ENCODE measurements around the gene FTH1. TPM values are rescaled to one million over a fixed set of nuclear protein-coding genes. Genes with fewer than 3 reads are reported as not detected.

Gene FTH1
- total RNA-seq, 4 donors from 2014 or later, result 3,399 to 5,471 (median 4,336) TPM

DNA sequence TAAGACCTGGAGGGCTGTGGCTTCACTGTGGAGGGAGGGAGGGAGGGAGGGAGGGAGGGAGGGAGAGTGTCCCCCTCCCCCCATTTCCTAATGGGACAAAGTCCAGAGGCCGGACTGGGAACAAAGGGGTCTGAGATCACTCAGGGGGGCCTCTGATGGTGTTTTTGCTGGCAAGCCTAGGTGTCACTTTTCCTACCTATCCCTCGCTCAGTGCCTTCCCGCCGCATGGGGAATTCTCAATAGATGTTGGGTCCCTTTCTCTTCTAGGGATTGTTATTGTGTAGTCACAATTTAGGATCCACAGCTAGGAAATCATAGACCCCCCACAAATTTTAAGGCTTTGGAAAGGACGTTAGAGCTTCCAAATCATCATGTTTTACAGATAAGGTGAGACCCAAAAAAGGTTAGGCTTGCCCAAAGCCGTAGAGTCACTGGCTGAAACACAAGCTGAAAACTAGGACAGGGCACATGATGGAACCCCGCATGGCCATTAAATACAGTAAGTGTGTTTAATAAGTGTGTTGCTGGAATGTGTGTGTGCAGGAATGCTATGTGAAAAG, 4.8 kb upstream of the FTH1 start:
- H3K9me3 ChIP-seq, result no peaks in the 10 kb centered on the region
- no peaks in the 10 kb centered on the region for H3K36me3 ChIP-seq
- peaks cover 16 to 85% (median 18%) of the 10 kb centered on the region in 4 donors for H3K4me1 ChIP-seq
- H3K4me3 ChIP-seq, result peak overlapping the region in 2 of 4 donors; percentile 3 to 4
- DNase-seq, result peak in 1 of 3 donors; percentile 42
- peak overlapping the region; percentile 71 to 100 (median 84) for H3K27ac ChIP-seq
- no peak for TF ChIP-seq CTCF (IDR thresholded peaks at IDR 0.05)
- TF ChIP-seq POLR2A (IDR thresholded peaks at IDR 0.05), result no peak
- no peaks in the 10 kb centered on the region for H3K27me3 ChIP-seq

DNA sequence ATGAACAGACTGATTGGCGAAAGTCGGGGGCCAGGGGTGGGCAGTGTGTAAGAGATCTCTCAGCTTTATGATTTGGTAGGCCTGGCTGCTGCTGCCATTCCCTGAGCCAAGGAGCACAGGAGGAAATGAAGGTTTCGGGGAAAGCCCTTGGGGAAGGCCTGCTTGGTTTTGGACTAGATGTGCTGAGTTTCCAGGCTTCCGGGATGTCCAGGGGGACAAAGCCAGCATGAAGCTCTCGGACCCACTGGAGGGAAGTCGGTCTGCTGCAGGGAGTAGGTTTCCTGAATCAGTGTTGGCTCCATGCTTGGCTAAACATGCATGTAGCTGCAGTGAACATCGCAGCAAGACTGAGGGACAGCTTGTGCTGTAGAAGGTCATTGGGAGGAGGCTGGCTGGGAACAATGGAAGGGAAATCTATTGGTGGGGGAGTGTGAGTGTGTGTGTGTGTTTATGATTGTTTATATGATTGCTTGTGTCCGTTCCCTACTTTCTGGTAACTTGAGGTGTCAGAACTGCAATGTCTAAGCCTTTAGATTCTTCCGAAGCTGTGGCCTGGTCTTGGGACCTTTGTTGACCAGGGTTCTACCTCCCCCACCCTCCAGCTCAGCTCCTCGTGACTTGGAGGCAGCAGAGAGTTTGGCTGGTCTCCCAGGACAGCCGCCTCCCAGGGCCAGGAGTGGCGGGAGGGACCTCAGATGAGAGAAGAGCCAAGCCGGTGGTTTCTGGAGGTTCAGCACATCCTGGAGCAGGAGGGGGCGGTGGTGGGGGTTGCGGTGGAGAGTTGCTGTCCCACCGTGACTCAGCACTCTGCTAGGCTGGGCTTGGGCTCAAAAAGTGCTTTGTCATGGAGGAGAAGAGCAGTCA, 4.0 kb upstream of the FTH1 start:
- TF ChIP-seq CTCF (IDR thresholded peaks at IDR 0.05) (no peak), POLR2A (IDR thresholded peaks at IDR 0.05) (peak in 1 of 2 donors; percentile 31)
- peak; percentile 73 to 94 (median 90) for DNase-seq
- peak overlapping the region; percentile 71 to 100 (median 84) for H3K27ac ChIP-seq
- no peaks in the 10 kb centered on the region for H3K27me3 ChIP-seq
- no peaks in the 10 kb centered on the region for H3K36me3 ChIP-seq
- H3K4me1 ChIP-seq, result peaks cover 16 to 81% (median 18%) of the 10 kb centered on the region in 4 donors
- no peaks in the 10 kb centered on the region for H3K9me3 ChIP-seq
- H3K4me3 ChIP-seq, result peak overlapping the region in 2 of 4 donors; percentile 4 to 13

DNA sequence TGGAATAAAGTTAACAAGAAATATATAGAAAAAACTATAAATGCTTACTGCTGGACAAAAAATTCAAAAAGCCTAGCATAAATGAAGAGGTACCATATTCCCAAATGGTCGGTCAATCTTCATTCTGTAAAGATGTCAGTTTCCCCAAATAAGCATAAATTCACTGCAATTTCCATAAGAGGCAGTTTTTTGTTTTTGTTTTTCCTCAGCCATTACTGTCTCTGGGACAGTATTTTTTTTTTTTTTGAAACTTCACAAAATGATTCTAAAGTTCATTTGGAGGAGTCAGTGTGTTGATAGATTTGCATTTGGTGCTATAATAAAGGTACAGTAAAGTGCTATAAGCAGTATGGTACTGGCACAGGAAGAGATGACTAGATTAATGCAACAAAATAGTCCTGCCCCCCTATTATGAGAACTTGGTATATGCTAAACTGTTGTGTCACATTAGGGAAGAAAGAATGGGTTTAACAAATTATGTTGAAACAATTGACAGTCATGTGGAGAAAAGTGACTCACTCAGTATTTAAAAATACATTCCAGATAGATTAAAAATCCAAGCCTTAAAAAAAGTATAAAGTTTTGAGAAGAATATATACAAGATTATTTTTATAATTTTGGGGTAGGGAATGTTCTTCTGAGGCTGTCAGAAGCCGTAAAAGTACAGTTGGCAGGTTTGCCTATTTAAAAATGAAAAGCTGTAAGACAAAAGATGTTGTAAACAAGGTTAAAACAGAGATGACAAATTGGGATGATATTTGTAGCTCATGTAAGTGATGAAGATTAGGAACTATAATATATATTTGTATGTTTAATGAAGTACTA, 2.6 kb upstream of the FTH1 start:
- H3K27ac ChIP-seq, result peak overlapping the region; percentile 71 to 100 (median 84)
- H3K27me3 ChIP-seq, result no peaks in the 10 kb centered on the region
- no peak overlapping the region for H3K4me3 ChIP-seq
- no peaks in the 10 kb centered on the region for H3K9me3 ChIP-seq
- peaks cover 0 to 7% (median 0%) of the 10 kb centered on the region in 3 donors for H3K36me3 ChIP-seq
- DNase-seq, result no peak
- peaks cover 16 to 67% (median 21%) of the 10 kb centered on the region in 4 donors for H3K4me1 ChIP-seq
- TF ChIP-seq CTCF (IDR thresholded peaks at IDR 0.05) (no peak), POLR2A (IDR thresholded peaks at IDR 0.05) (no peak)

GRCh38 chr11:61969391-61969758, 1.9 kb upstream of the FTH1 start:
- Histone ChIP-seq H3K27me3 (no peaks in the 10 kb centered on the region), H3K4me1 (peaks cover 16 to 68% (median 23%) of the 10 kb centered on the region in 4 donors), H3K36me3 (peaks cover 0 to 13% (median 0%) of the 10 kb centered on the region in 3 donors), H3K9me3 (no peaks in the 10 kb centered on the region), H3K4me3 (no peak overlapping the region), H3K27ac (peak overlapping the region; percentile 100)
- no peak for DNase-seq
- TF ChIP-seq CTCF (IDR thresholded peaks at IDR 0.05) (no peak), POLR2A (IDR thresholded peaks at IDR 0.05) (no peak)

DNA sequence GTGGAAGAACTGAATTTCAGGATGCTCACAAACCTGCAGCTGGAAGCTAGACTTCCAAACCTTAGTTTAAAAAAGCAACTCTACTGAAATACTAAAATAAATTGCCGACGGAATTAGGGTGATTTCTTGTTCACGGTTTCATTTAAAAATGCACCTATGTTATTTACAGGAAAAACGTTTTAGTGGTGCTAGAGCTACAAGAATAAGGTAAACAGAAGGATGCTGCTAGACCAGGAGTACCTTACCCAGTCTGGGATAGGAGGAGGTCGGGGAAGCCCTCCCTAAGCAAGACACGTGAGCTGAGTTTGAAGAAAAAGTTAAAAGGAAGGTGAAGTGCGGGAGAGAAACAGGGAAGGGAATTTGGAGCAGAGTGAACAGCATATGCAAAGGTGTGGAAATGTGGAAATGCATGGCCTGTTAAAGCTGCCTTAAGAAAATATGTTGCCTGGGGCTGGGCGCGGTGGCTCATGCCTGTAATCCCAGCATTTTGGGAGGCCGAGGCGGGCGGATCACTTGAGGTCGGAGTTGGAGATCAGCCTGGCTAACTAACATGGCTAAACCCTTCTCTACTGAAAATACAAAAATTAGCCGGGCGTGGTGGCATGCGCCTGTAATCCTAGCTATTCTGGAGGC, 1.4 kb upstream of the FTH1 start:
- no peaks in the 10 kb centered on the region for H3K9me3 ChIP-seq
- H3K4me3 ChIP-seq, result peak overlapping the region in 3 of 4 donors; percentile 85 to 96 (median 95)
- peaks cover 16 to 69% (median 27%) of the 10 kb centered on the region in 4 donors for H3K4me1 ChIP-seq
- H3K27ac ChIP-seq, result peak overlapping the region; percentile 100
- DNase-seq, result peak in 1 of 3 donors; percentile 45
- H3K36me3 ChIP-seq, result peaks cover 0 to 18% (median 0%) of the 10 kb centered on the region in 3 donors
- no peak for TF ChIP-seq POLR2A (IDR thresholded peaks at IDR 0.05)
- TF ChIP-seq CTCF (IDR thresholded peaks at IDR 0.05), result no peak
- H3K27me3 ChIP-seq, result no peaks in the 10 kb centered on the region

All from Peyer's patch (tissue), 4 donors.